ENCODE measurements around the gene POR. TPM values are rescaled to one million over a fixed set of nuclear protein-coding genes. Genes with fewer than 3 reads are reported as not detected.
"Not testable (repeated sequence)": the region's sequence is repeated elsewhere in the genome, so short reads cannot be mapped to it uniquely, and the experiment has no call there.

POR gene
- total RNA-seq, 1 donor, result 50.4 TPM

DNA sequence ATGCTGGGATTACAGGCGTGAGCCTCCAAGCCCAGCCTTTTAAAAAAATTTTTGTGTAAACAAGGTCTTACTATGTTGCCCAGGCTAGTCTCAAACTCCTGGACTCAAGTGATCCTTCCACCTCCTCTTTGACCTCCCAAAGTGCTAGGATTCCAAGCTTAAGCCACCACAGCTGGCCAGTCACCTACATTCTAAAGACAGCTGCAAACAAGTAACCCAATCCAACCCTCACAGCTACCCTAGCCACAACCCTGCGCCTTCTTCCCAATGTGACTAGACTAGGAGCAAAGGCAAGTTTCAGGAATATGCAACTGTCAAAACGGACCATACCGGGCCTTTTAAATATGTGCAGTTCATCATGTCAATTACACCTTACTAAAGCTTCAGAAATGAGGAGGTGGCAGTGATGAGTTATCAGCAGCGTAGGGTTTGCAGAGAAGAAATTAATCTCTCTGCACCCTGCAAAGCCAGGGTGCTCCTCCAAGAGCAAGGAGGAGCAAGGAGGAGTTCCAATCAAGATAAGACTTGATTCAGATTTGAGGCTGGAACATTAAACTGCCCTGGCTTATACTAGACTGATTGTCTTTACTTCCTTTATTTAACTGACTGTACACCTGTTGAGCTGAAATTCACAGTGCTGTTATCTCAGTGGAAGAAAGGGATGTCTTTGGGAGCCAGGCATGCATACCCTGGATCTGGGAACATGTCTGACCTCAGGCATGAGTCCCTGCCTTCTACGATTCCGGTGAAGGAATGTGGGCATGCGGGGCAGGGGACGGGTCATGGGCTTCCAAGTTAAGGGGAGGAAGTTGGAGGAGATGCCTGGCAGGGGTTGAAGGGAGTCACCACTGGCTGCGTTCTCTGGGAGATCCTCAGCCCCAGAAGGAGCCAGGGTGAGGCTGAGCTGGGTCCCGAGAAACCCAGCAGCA is 95.0 kb downstream of the POR start:
- no peak for DNase-seq (ENCODE audit: low read depth in 2 of 3, low spot score in 2 of 3)

- DNase-seq (ENCODE audit: low read depth in 2 of 3, low spot score in 2 of 3), result no peak
Observed at GRCh38 chr7:76011442-76011861, 96.5 kb downstream of the POR start.

DNA sequence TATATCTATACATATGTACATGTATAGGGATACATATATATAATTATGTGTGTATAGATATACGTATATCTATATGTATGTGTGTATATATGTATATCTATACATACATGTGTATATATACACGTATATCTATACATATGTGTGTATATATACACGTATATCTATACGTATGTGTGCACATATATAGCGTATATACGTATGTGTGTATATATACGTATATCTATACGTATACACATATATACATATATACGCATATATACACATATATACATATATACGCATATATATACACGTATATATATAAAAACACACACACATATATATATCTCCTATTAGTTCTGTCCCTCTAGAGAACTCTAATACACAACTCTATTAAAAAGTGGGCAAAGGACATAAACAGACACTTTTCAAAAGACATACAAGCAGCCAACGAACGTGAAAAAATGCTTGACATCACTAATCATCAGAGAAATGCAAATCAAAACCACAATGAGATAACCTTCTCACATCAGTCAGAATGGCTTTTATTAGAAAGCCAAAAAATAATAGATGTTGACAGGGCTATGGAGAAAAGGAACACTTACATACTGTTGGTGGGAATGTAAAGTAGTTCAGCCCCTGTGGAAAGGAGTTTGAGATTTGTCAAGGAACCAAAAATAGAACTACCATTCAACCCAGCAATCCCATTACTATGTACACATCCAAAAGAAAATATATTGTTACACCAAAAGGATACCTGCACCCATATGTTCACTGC is 101.4 kb downstream of the POR start:
- DNase-seq (ENCODE audit: low read depth in 2 of 3, low spot score in 2 of 3), result no peak

- DNase-seq (ENCODE audit: low read depth in 2 of 3, low spot score in 2 of 3), result not testable (repeated sequence)
Observed at GRCh38 chr7:76018520-76018919, 103.6 kb downstream of the POR start.

GRCh38 chr7:76020031-76020714 is 105.2 kb downstream of the POR start:
- peak; percentile 59 to 72 (median 62) for DNase-seq (ENCODE audit: low read depth in 2 of 3, low spot score in 2 of 3)

GRCh38 chr7:76022026-76022780 is 107.2 kb downstream of the POR start:
- DNase-seq (ENCODE audit: low read depth in 2 of 3, low spot score in 2 of 3), result no peak

- DNase-seq (ENCODE audit: low read depth in 2 of 3, low spot score in 2 of 3), result peak in 1 of 3 donors; percentile 5
Observed at GRCh38 chr7:76023002-76023401, 108.0 kb downstream of the POR start.

GRCh38 chr7:76029682-76030081 is 114.7 kb downstream of the POR start:
- DNase-seq (ENCODE audit: low read depth in 2 of 3, low spot score in 2 of 3), result not testable (repeated sequence)

DNA sequence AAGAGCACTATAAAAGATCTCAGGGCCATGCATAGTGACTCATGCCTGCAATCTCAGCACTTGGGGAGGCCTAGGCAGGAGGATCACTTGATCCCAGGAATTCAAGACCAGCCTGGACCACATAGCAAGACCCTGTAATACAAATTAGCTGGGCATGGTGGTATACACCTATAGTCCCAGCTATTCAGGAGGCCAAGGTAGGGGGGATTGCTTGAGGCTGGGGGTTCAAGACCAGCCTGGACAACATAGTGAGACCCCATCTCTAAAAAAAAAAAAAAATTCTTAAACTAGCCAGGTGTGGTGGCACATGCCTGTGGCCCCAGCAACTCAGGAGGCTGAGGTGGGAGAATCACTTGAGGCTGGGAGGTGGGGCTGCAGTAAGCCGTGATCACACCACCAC is 117.0 kb downstream of the POR start:
- no peak for DNase-seq (ENCODE audit: low read depth in 2 of 3, low spot score in 2 of 3)

Small RNA genes within 50 kb of the gene (small RNA-seq; reads per million reads assigned to genes)
- gene SNORA14A, result 5.3 reads per million, percentile 88 among the genes with 10 or more reads in this experiment

Other genes starting within 250 kb of the POR start
- gene HIP1, start 176.2 kb upstream of the POR start, total RNA-seq, result 19.4 TPM
- not detected for gene CCL26, start 142.9 kb upstream of the POR start, total RNA-seq
- gene CCL24, start 101.3 kb upstream of the POR start, total RNA-seq, result not detected
- 32.0 TPM for gene RHBDD2, start 36.1 kb upstream of the POR start, total RNA-seq
- 9.4 TPM for gene TMEM120A, start 79.4 kb downstream of the POR start, total RNA-seq
- gene STYXL1, start 132.8 kb downstream of the POR start, total RNA-seq, result 29.1 TPM
- gene MDH2, start 133.0 kb downstream of the POR start, total RNA-seq, result 67.6 TPM